ENCODE measurements around the gene HRAS. TPM values are rescaled to one million over a fixed set of nuclear protein-coding genes. Genes with fewer than 3 reads are reported as not detected.

Gene HRAS
- total and polyA plus RNA-seq, 2 of the 8 experiments (the other 6 are each of a cell fraction or from before 2014, with no cell fraction given), result 44.3 to 54.7 TPM

GRCh38 chr11:581752-582151 lies 46.4 kb upstream of the HRAS start:
- H2BK5ac ChIP-seq (ENCODE audit: low read depth, low read length), result no peak overlapping the region
- no peak overlapping the region for H3K14ac ChIP-seq (ENCODE audit: insufficient read length)
- no peak overlapping the region for H3K23ac ChIP-seq (ENCODE audit: insufficient read length)
- DNase-seq (ENCODE audit: low read depth in 1 of 2, low spot score in 2 of 2) (no peak), FAIRE-seq (no peak)
- no peak overlapping the region for H4K5ac ChIP-seq (ENCODE audit: insufficient read length, low read depth, low read length)
- no peak overlapping the region for H2BK20ac ChIP-seq (ENCODE audit: low read length)
- ChIA-PET CTCF (ENCODE audit: partially characterized antibody) (interaction anchor here (1.6 kb wide), 1 partner anchor 25 kb away, joined by 5 read pairs; no protein-coding TSS in a partner anchor), POLR2A (ENCODE audit: partially characterized antibody) (interaction anchor here (0.6 to 1.0 kb wide), 3 partner anchors 15 to 170 kb away, joined by 3 read pairs; no protein-coding TSS in a partner anchor)
- no peak overlapping the region for H3K9ac ChIP-seq (replicated peaks in 1 of 4; ENCODE audit: extremely low read depth in 1 of 4, low read depth in 3 of 4, low read length in 3 of 4)
- H2BK12ac ChIP-seq (ENCODE audit: low read depth, low read length), result no peak overlapping the region
- no peak overlapping the region for H2AK5ac ChIP-seq (ENCODE audit: low read depth, low read length)
- peaks cover 47 to 53% of the 10 kb centered on the region in 2 experiments for H4K20me1 ChIP-seq (replicated peaks in 1 of 2; ENCODE audit: control insufficient read depth in 1 of 2, insufficient read depth in 2 of 2, low read length in 2 of 2)
- H2BK15ac ChIP-seq (ENCODE audit: low read length), result no peak overlapping the region
- no peak overlapping the region for H3K4me3 ChIP-seq (ENCODE audit: extremely low read depth in 1 of 4, insufficient read depth in 2 of 4, low read depth in 3 of 4, low read length in 4 of 4)
- no peak overlapping the region for H3K4ac ChIP-seq (replicated peaks; ENCODE audit: insufficient read length, low read depth, low read length)
- peaks cover 6% of the 10 kb centered on the region for H3K23me2 ChIP-seq (ENCODE audit: low read depth, low read length)
- H4K91ac ChIP-seq (replicated peaks; ENCODE audit: insufficient read length, low read length), result no peak overlapping the region
- H3K79me2 ChIP-seq (ENCODE audit: control insufficient read depth in 1 of 2, insufficient read depth in 2 of 2, low read length in 2 of 2), result peaks cover 38 to 63% of the 10 kb centered on the region in 2 experiments
- H3K36me3 ChIP-seq (ENCODE audit: control insufficient read depth in 2 of 4, insufficient read depth in 4 of 4, low read length in 3 of 4), result peaks cover 6 to 19% (median 16%) of the 10 kb centered on the region in 4 experiments; a peak in 6 of 8 replicates
- H3K56ac ChIP-seq (replicated peaks; ENCODE audit: insufficient read length, low read depth, low read length), result no peak overlapping the region
- WGBS, 2 experiments (ENCODE audit: extremely low coverage in 1 of 2, insufficient coverage in 1 of 2, insufficient read length in 1 of 2, insufficient replicate concordance in 2 of 2, low coverage in 1 of 2, low lambda C conversion rate in 2 of 2, missing lambda C conversion rate in 1 of 2), result 92% methylated on average over 17 of the region's 17 CpGs; no CpG with 5 or more reads in 1 of the 2 experiments
- H3K27me3 ChIP-seq (replicated peaks in 1 of 4; ENCODE audit: control insufficient read depth in 3 of 4, extremely low read depth in 1 of 4, insufficient read depth in 3 of 4, low read length in 3 of 4), result no peaks in the 10 kb centered on the region
- no peak overlapping the region for H3K18ac ChIP-seq (ENCODE audit: extremely low read depth, low read length)
- no peak overlapping the region for H4K8ac ChIP-seq (ENCODE audit: extremely low read depth, insufficient read depth, low read length)
- no peak overlapping the region for H3K27ac ChIP-seq (ENCODE audit: low read depth, low read length)
- no peaks in the 10 kb centered on the region for H3K9me3 ChIP-seq (ENCODE audit: insufficient read depth in 2 of 2, low read depth in 1 of 2, low read length in 1 of 2)
- H3K4me2 ChIP-seq (ENCODE audit: insufficient read depth in 1 of 2, low read depth in 2 of 2, low read length in 2 of 2), result no peak overlapping the region
- H3K4me1 ChIP-seq (replicated peaks in 1 of 4; ENCODE audit: control insufficient read depth in 3 of 4, insufficient read depth in 4 of 4, low read length in 3 of 4), result peaks cover 4 to 11% (median 5%) of the 10 kb centered on the region in 4 experiments; a peak in 6 of 7 replicates
- H3K79me1 ChIP-seq (ENCODE audit: low read depth, low read length), result peaks cover 29% of the 10 kb centered on the region
- H2AFZ ChIP-seq (ENCODE audit: low read length), result no peak overlapping the region
- H2BK120ac ChIP-seq (replicated peaks; ENCODE audit: low read depth, low read length), result no peak overlapping the region
- TF ChIP-seq CTBP2 (IDR thresholded peaks at IDR 0.05; ENCODE audit: borderline replicate concordance, insufficient read depth, insufficient read length, low read length), result no peak
- no peak for TF ChIP-seq FOSL1 (IDR thresholded peaks at IDR 0.05; ENCODE audit: insufficient read depth, low read depth, low read length)
- TF ChIP-seq ZNF274 (IDR thresholded peaks at IDR 0.05; ENCODE audit: borderline replicate concordance, extremely low read depth, low read length), result no peak
- TF ChIP-seq MAX (IDR thresholded peaks at IDR 0.05), result no peak
- TF ChIP-seq RXRA (IDR thresholded peaks at IDR 0.05; ENCODE audit: insufficient read depth, low read depth, low read length), result no peak
- no peak for TF ChIP-seq E2F6 (IDR thresholded peaks at IDR 0.05)
- no peak for TF ChIP-seq CBX8 (IDR thresholded peaks at IDR 0.05; ENCODE audit: borderline replicate concordance, low read depth, low read length)
- no peak for TF ChIP-seq TAF1 (IDR thresholded peaks at IDR 0.05; ENCODE audit: low read depth, low read length)
- TF ChIP-seq JUND (IDR thresholded peaks at IDR 0.05; ENCODE audit: low read length), result no peak
- no peak for TF ChIP-seq KDM5A (IDR thresholded peaks at IDR 0.05; ENCODE audit: low read length)
- no peak for TF ChIP-seq GABPA (IDR thresholded peaks at IDR 0.05; ENCODE audit: borderline replicate concordance, insufficient read depth, low read length)
- no peak for TF ChIP-seq KDM1A (IDR thresholded peaks at IDR 0.05; ENCODE audit: borderline replicate concordance, low read length)

All from H1 (cell line).